RWPE1 (cell line): ENCODE measurements around the gene MEF2A.
A peak's percentile ranks its signal among the peaks of the same experiment; 100 is the strongest.

ENCODE experiments used
- CTCF ChIA-PET: fragments of 350-600 bp; sonication (Branson Sonifier 250); formaldehyde crosslinking; extraction: SDS; loops from one replicate; lab custom pipeline; 2021; lab: Yijun Ruan, JAX
- POLR2A ChIA-PET: fragments of 400-600 bp; formaldehyde crosslinking; extraction: SDS; loops from one replicate; lab custom pipeline; 2020; ENCODE audit warnings: antibody characterized with exemption; ENCODE audit not compliant: low non-redundant PET; lab: Yijun Ruan, JAX
- DNase-seq: peaks from one replicate; pipeline ENCODE4 v3.0.0; 2012; ENCODE audit warnings: low spot score
- H3K27ac ChIP-seq: fragments of 450-650 bp; 2 replicates; pipeline ENCODE4 v1.5.1; 2017
- CTCF ChIP-seq: fragments of 450-650 bp; conservative IDR thresholded peaks from 2 replicates; pipeline ENCODE4 v1.5.1; 2017; ENCODE audit warnings: low read depth, mild to moderate bottlenecking

Gene MEF2A

GRCh38 chr15:99566157-99566897, 543 bp downstream of the MEF2A start:
- no peak for TF ChIP-seq CTCF
- DNase-seq, result peak; percentile 21
- H3K27ac ChIP-seq, result peak overlapping the region; percentile 96
- POLR2A ChIA-PET, result no interaction called here
- CTCF ChIA-PET, result interaction anchor here (1.2 to 2.5 kb wide), 3 partner anchors 138 to 157 kb away, joined by 3 to 10 read pairs (median 5); no protein-coding TSS in a partner anchor

GRCh38 chr15:99568625-99569352, 3.0 kb downstream of the MEF2A start:
- POLR2A ChIA-PET, result no interaction called here
- H3K27ac ChIP-seq, result no peak overlapping the region
- TF ChIP-seq CTCF, result no peak
- no peak for DNase-seq
- CTCF ChIA-PET, result no interaction called here

- no peak for TF ChIP-seq CTCF
- ChIA-PET POLR2A (no interaction called here), CTCF (interaction anchor here (0.6 kb wide), 1 partner anchor 67 kb away, joined by 4 read pairs; no protein-coding TSS in a partner anchor)
- H3K27ac ChIP-seq, result no peak overlapping the region
- DNase-seq, result no peak
Observed at GRCh38 chr15:99571299-99571698, 5.5 kb downstream of the MEF2A start.

- no peak overlapping the region for H3K27ac ChIP-seq
- POLR2A ChIA-PET, result no interaction called here
- no peak for DNase-seq
- CTCF ChIA-PET, result no interaction called here
- TF ChIP-seq CTCF, result no peak
Observed at GRCh38 chr15:99574048-99574447, 8.3 kb downstream of the MEF2A start.

- no peak overlapping the region for H3K27ac ChIP-seq
- ChIA-PET CTCF (no interaction called here), POLR2A (no interaction called here)
- TF ChIP-seq CTCF, result no peak
- no peak for DNase-seq
Observed at GRCh38 chr15:99574502-99574901, 8.7 kb downstream of the MEF2A start.

GRCh38 chr15:99578809-99579208, 13.0 kb downstream of the MEF2A start:
- ChIA-PET POLR2A (interaction anchor here (0.6 kb wide), 1 partner anchor 297 kb away, joined by 4 read pairs; no protein-coding TSS in a partner anchor), CTCF (interaction anchor here (0.7 kb wide), 1 partner anchor 144 kb away, joined by 3 read pairs; no protein-coding TSS in a partner anchor)
- H3K27ac ChIP-seq, result no peak overlapping the region
- TF ChIP-seq CTCF, result no peak
- no peak for DNase-seq
